AG04450 (cell line): Measurements from ENCODE around the gene RCAN1. TPM values are rescaled to one million over a fixed set of nuclear protein-coding genes. Genes with fewer than 3 reads are reported as not detected.

Experiments used
- CTCF ChIA-PET: fragments of 300-600, 350-600 bp; formaldehyde crosslinking; extraction: SDS; loops from one replicate; lab custom pipeline; 2022; ENCODE audit warnings: antibody characterized with exemption, inconsistent platforms; lab: Charles Lee
- POLR2A ChIA-PET: fragments of 350-600 bp; formaldehyde crosslinking; extraction: SDS; loops from one replicate; lab custom pipeline; 2021; ENCODE audit warnings: antibody characterized with exemption, inconsistent platforms; lab: Yijun Ruan, JAX
- DNase-seq: peaks from one replicate; pipeline ENCODE4 v3.0.0-alpha.2; 2011; ENCODE audit warnings: low read depth, low spot score
- H3K27ac ChIP-seq: one replicate; pipeline ENCODE4 v1.5.1; 2012; ENCODE audit warnings: low read depth, low read length, control low read depth
- H3K27me3 ChIP-seq: one replicate; pipeline ENCODE4 v1.6.0; 2012; ENCODE audit warnings: low read length; ENCODE audit not compliant: control insufficient read depth, insufficient read depth
- H3K4me3 ChIP-seq: 2 replicates; pipeline ENCODE4 v1.5.1; 2011; ENCODE audit warnings: mild to moderate bottlenecking, low read depth, low read length, control low read depth
- H3K9me3 ChIP-seq: 2 replicates; pipeline ENCODE4 v1.5.1; 2012; ENCODE audit warnings: low read length; ENCODE audit not compliant: control insufficient read depth, insufficient read depth
- CTCF ChIP-seq: IDR thresholded peaks from 2 replicates; pipeline ENCODE4 v1.5.1; 2011; ENCODE audit warnings: low read depth, low read length, control low read depth, inconsistent platforms
- polyA plus RNA-seq: library from polyadenylated mRNA; depleted of rRNA; stranded (reverse); fragments of >200 nt; gene quantifications from 2 replicates; pipeline ENCODE4 v1.2.3, GENCODE V29; 2011

RCAN1 gene
- polyA plus RNA-seq, 1 experiment: 50.6 TPM

GRCh38 chr21:34509151-34509550 lies 105.8 kb downstream of the RCAN1 start:
- no peak for DNase-seq
- POLR2A ChIA-PET: no interaction called here
- Histone ChIP-seq H3K4me3 (no peak overlapping the region), H3K9me3 (no peaks in the 10 kb centered on the region), H3K27ac (no peak overlapping the region), H3K27me3 (peaks cover under 1% of the 10 kb centered on the region)
- CTCF ChIA-PET: interaction anchor here (1.2 to 4.8 kb wide), 4 partner anchors 14 to 98 kb away, joined by 3 to 41 read pairs (median 22); no protein-coding TSS in a partner anchor
- TF ChIP-seq CTCF: peak; percentile 22; the same call in 1 of the 2 replicates

DNA sequence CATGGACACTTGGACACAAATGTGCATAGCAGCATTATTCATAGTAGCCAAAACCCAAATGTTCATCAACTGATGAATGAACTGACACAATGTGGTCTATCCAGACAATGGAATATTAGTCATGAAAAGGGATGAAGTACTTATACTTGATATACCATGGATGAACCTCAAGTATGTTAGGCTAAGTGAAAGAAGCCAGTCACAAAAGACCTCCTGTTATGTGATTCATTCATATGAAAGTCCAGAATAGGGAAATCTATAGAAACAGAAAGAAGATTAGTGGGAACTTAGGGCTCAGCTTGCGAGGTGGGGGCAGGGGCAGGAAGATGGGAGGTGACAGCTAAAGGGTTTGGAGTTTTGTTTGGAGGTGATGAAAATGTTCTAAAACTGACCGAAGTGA lies 110.3 kb downstream of the RCAN1 start:
- Histone ChIP-seq H3K27me3 (peaks cover 11% of the 10 kb centered on the region), H3K4me3 (no peak overlapping the region), H3K27ac (no peak overlapping the region), H3K9me3 (no peaks in the 10 kb centered on the region)
- ChIA-PET POLR2A (no interaction called here), CTCF (no interaction called here)
- DNase-seq: no peak
- no peak for TF ChIP-seq CTCF

DNA sequence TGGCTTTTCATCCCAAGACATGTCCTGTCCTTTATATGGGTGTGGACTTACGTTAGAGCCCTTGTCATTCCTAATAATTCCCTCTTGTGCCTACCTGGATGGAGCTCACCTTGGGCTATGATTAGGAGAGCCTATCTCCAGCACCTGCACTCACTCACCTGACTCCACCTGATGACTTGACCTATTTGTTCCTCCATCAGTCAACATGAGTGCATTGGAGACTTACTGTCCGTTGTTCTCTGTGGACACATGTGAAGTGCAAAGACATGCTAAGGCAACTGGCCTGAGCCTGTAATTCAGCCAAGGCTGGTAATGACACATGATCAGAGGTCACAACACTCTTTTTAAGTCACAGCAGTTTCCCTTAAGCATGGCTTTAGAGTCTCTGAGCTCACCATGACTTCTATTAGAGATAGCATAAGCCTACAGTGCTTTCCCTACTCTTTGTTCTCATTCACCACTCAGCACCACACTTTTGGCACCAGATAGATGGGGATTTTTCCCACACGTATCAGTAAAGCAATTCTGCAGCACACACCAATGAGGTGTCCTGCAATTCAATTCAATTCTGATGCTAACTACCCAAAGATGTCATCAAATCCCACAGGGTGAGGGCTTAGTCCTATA lies 112.3 kb downstream of the RCAN1 start:
- H3K27me3 ChIP-seq: peaks cover 13% of the 10 kb centered on the region
- no peak overlapping the region for H3K4me3 ChIP-seq
- H3K9me3 ChIP-seq: peaks cover 5% of the 10 kb centered on the region; the same call in 1 of the 2 replicates
- DNase-seq: no peak
- TF ChIP-seq CTCF: no peak
- POLR2A ChIA-PET: no interaction called here
- CTCF ChIA-PET: interaction anchor here (1.8 to 2.6 kb wide), 2 partner anchors 8 to 100 kb away, joined by 8 to 10 read pairs; no protein-coding TSS in a partner anchor
- no peak overlapping the region for H3K27ac ChIP-seq

DNA sequence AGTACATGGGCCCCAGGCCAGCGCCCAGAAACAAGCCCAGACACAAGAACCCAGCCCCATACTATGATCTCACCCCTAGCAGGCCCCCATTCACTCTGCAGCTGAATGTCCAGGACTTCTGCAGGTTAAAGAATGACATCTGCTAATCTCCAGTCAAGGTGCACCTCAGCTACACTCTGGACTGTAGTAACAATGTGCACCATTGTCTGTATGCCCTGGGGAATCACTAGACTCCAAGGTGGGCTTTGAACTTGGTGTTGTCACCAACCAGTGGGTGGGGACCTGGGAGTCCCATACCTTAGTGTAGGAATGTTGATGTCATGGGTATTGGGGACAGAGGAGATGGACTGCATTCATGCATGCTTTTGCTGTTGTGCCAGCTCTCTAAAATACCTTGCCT lies 113.2 kb downstream of the RCAN1 start:
- DNase-seq: no peak
- H3K9me3 ChIP-seq: peaks cover 5% of the 10 kb centered on the region; the same call in 1 of the 2 replicates
- CTCF ChIA-PET: interaction anchor here (2.6 kb wide), 1 partner anchor 9 kb away, joined by 10 read pairs; no protein-coding TSS in a partner anchor

More for the DNA sequence above, 113.2 kb downstream of the RCAN1 start:
- no peak overlapping the region for H3K27ac ChIP-seq
- no peak overlapping the region for H3K4me3 ChIP-seq
- POLR2A ChIA-PET: no interaction called here
- peaks cover 19% of the 10 kb centered on the region for H3K27me3 ChIP-seq
- TF ChIP-seq CTCF: no peak
